SK-N-DZ (cell line): Measurements from ENCODE around the gene MACROH2A2.
"Not testable (repeated sequence)": the region's sequence is repeated elsewhere in the genome, so short reads cannot be mapped to it uniquely, and the experiment has no call there.

Experiments used
- DNase-seq: peaks from one replicate; pipeline ENCODE4 v3.0.0-alpha.2; 2015; ENCODE audit warnings: low spot score

Gene MACROH2A2

DNA sequence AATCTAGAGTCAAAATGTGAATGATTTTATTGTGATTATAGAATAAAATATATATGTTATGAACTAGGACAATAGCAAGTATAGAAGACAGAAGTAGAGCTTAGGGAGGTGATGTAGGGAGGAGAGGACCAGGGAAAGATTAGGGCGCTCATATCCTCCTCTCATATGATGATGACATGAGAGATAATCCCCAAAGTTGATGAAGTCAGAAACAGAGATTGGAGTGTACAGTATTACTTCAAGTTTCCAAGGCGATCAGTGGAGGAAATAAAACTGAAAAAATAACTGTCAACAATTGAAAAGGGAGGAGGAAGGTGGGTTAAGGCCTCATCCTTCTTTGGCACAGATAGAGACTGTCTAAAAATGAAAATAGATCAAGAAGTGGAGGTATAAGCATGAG, 14.9 kb downstream of the MACROH2A2 start:
- no peak for DNase-seq

DNA sequence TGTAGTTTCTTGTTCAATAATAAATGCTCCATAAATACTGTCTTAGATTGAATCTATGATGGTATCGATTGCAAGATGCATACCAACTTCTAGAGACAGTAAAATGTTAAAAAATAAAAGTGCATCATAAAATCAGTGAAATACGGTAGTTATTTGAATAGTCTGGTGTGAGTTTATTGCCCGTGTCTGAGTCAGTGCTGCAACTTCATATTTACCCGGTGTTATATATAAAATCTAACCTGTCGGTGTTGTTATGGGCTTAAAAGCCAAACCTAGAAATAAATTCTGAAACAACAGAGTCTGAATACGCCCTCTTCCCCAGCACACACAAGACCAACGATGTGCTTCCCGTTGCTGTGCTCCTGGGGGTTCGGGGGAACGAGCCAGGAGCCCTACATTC, 16.3 kb downstream of the MACROH2A2 start:
- DNase-seq = no peak

DNA sequence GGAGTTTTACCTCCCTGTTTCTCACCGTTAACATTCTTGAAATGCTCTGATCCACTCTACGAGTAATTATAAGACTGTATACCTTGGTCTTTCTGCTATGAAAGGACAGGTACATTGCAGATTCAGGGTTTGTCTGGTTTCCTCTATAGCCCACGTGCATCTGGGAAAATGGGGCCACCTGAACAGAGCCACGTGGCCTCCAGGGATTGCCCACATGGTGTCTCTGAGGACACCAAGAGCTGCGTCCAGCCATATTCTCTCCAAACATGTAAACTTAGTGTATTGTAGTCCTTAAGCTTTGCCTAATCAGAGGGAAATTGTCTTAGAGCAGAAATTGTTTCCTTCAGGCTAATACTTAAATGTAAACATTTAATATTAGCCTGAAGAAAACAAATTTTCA, 16.7 kb downstream of the MACROH2A2 start:
- DNase-seq = no peak

DNA sequence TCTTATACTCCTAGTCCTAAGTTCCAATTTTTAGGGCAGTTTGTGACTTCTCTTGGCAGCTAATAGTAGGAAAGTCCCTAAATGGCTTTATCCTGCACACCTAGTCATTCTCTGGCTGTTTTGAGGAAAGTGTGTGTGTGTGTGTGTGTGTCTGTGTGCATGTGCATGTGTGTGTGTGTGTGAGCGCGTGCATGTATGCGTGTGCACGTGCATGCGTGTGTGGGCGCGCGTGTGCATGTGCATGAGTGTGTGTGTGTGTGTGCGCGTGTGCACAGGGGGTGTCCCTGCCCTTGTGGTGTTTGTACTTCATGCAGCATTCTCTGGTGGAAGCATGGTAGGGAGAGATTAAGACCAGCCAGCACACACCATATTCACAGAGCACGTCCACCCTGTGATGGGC, 18.2 kb downstream of the MACROH2A2 start:
- no peak for DNase-seq

DNA sequence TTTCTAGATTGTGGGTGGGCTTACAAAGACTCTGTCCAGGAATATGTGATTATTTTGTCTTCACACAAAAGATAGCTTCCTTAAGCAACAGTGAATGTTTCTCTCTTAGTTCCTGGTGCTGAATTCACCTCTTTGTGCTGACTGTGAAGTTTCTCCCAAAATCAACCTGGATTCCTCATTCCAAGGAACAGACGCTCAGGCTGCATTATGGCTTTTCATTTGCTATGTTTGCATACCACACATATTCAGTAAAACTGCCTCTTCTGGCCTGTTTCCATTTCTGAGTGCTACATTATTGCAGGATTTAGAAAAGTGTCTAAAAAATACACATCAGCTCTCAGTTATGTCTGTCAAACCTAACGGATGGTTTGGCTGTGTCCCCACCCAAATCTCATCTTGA, 21.5 kb downstream of the MACROH2A2 start:
- DNase-seq = no peak

DNA sequence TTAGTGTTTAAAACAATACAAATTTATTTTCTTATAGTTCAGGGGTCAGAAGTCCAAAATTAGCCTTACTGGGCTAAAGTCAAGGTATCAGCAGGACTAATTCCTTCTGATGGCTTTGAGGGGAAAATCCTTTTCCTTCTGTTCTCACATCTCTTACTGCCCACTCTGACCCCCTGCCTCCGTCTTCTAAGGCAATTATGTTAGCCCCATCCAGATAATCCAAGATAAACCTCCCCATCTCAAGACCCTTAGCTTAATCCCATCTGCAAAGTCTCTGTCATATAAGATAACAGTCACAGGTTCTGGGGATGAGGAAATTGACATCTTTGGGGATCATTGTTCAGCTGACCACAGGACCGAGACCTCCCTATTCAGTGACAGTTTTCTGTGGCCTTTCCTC, 22.3 kb downstream of the MACROH2A2 start:
- no peak for DNase-seq

DNA sequence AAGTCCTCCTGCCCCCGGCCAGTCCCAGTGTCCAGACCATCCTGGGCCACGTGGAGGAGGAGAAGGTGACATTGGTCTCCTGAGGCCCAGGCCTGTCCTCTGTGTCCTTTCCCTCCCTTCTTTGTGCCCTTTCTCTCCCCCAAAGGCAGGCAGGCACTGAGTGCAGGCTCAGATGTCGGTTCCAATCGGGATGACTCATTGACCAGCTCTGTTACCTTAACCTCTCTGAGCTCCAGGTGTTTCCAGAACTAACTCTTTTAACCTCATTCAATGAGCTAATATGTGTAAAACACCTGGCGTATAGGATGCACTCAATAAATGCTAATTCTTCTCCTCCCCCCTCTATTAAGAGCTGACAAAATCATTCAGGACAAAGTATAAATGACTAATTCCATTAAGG, 25.7 kb downstream of the MACROH2A2 start:
- DNase-seq = no peak

DNA sequence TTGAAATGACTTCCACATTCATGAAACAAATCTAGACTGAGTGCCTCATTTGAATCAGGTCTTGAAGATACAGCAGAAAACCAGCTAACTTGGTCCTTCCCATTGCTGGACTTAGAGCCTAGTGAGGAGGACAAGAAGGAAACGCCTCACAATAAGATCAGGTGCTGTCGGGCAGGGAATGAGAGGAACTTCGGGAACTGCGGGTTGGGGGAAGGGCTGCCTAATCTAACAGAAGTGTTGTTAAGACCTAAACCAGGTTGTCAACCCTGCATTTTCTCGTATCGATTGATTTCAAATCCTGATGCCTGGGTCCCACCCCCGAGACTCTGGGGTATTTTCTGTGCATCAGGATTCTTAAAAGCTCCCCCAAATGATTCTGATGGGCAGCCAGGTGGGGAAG, 26.3 kb downstream of the MACROH2A2 start:
- no peak for DNase-seq

DNA sequence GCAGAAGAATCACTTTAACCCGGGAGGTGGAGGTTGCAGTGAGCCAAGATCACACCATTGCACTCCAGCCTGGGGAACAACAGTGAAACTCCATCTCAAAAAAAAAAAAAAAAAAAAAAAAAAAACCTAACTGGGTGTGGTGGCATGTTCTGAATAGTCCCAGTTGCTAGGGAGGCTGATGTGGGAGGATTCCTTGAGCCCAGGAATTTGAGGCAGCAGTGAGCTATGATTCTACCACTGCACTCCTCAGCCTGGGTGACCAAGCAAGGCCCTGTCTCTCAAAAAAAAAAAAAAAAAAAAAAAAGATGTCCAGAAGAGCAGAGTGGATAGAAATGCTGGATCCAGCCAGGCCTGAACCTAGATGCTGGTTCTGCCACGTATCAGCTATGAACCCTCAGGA, 28.1 kb downstream of the MACROH2A2 start:
- not testable (repeated sequence) for DNase-seq

DNA sequence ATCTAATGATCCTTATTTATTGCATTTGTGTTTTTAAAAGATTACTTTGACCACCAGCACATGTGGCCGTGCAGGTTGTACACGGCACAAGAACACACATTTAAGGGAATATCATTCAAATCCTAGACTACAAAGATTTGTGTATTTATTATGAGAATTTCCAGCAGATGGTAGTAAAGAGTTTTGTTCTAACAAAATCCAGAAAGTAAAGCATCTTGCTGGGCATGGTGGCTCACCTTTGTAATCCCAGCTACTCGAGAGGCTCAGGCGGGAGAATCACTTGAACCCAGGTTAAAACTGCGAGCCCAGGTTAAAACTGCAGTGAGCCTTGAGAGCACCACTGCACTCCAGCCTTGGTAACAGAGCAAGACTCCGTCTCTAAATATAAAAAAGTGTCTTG, 31.5 kb downstream of the MACROH2A2 start:
- no peak for DNase-seq

DNA sequence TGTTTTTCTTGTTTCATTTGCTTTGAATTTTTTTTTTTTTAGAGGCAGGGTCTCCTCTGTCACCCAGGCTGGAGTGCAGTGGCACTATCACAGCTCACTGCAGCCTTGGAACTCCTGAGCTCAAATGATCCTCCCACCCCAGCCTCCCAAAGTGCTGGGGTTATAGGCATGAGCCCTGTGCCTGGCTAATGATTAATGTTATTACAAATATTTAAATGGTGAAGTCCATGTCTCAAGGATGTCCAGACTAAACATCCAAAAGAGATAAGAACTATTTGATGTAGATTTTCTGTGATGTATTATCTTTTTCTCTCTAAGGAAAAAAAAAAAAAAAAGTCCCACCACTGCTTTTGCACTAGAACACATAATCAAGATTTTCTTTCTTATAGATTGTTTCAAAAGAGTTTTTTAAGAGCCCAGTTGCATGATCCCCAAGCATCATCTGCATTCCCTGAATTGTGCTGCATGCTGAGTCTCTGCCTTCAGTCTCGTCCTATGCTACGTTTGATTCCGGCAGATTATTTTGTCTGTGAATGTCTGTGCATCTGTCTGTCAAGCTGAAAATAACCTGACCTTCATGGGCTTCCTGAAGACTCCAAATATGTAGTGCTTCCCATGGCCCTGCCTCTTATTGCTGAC, 33.4 kb downstream of the MACROH2A2 start:
- no peak for DNase-seq

DNA sequence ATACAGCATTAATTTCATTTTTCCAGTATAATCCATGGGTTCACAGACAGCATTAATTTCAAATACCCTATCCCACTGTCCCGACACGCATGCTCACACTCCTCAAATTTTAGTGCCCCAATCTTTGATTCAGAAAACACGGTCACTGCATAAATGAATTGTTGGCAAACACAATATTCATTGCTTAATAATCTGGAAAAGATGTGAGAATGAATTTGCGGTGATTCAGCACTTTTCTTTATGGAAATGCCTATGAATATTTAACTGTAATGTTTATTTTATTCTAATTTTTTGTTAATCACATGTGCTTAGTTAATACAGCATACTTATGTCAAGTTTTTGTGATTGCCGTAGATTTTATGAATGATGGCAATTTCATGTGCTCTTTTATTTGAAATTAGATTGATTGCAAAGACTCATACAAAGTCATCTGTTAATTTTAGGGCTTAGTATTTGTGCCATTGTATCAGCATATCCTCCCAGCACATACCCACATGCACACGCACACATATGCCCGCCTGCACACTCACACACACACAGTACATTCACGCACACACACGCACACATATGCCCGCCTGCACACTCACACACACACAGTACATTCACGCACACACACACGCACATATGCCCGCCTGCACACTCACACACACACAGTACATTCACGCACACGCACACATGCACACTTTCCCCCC, 35.1 kb downstream of the MACROH2A2 start:
- no peak for DNase-seq

DNA sequence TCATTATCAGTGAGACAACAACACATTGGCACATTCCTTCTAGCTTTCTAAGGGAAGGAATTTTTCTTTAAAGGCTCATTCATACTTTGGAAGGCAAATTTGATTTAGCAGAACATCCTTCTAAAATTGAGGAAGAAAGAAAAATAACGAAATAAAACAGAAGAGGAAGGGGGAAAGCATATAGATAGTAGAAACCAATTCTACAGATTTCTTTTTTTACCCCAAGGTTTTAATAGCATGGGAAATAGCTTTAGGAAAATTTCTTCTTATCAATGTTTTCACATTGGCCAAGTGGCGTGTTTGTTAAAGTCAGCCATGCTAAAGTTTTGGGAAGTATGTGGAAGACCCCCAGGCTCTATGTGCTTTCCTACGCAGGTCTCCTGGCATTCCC, 35.7 kb downstream of the MACROH2A2 start:
- DNase-seq = no peak

DNA sequence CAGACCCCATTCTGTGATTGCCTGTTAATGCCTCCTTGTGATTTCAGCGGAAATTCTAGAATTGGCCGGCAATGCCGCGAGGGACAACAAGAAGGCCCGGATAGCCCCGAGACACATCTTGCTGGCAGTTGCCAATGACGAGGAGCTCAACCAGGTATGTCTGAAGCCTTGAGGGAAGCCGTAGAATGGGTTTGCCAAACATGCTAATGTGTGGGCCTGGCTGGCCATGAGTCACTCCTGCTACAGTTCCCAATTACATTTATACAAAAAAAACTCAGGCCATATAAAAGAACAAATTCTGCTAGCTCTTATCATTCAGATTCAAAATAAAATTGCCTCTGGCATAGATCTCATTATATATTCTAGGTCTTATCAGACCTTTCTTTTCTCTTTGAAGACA, 37.4 kb downstream of the MACROH2A2 start:
- no peak for DNase-seq

DNA sequence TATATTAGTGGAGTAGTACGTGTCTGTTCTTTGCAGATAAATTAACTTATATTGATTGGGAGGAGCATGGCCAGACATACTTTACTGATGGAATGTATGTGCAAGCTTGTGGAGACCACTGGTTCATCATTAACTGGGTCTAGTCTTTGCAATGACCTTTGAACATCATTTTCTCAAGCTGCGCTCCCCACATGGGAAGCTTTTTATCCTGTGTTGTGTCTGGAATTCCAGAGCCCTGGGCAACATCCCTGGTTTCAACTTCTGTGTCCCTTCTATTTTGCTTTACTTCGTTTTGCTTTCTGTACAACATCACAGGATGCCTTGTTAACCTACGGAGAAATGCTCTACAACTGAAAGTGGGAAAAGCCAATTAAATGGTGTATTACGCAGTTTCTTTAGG, 38.3 kb downstream of the MACROH2A2 start:
- no peak for DNase-seq

DNA sequence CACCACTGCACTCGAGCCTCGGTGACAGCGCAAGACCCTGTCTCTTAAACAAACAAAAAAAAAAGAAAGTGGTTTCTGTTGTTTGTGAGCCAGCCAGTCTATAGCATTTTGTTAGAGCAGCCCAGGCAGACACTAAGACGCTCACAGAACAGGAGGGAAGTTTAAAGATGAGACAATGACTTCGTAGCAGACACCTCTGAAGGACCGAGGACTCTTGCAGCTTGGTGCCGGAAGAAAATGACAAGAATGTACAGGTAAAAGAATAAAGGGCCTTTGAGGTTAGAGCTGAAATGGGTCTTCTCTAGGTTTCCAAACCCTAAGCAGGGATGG, 39.7 kb downstream of the MACROH2A2 start:
- DNase-seq = no peak

DNA sequence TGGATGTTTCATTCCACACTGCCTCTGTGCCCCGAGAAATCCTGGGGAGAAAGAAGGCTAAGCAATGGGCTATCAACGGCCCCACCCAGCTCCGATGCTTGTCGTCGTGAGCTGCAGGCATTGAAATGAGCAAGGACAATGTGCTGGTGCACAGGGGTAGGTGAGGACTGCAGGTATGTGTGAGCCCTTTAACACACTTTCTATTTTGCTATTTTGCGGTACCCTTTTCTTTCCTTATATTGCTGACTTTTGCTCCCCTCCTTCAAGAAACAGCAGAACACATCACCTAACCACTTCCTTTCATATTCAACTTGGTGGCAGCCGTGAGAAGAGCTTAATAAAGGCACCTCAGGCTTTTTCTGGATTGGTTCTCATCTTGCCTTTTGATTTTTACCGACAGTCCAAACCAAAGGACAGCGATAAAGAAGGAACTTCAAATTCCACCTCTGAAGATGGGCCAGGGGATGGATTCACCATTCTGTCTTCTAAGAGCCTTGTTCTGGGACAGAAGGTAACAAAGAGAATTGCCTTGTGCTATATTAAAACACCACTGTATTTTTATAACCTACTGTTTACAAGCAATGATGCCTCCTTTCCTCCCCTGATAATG, 40.8 kb downstream of the MACROH2A2 start:
- DNase-seq = no peak

DNA sequence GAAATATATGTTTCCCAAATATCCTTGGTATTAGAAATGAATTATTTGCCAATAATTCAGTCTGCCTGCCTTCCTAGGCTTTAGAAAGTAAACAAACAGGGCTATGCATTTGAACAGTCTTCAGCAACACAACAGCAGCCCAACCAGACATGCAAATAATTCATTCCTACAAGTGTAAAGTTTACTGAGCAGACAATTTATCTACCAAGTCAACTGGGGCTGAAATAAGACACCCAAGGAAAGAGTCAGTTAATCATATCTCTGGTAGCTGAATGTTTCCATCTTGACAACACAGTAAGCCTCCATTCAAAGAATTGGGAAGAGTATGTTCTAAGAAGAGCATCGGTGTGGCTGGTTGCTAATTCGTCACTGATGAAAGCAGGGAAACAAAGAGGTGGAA, 41.6 kb downstream of the MACROH2A2 start:
- DNase-seq = no peak

DNA sequence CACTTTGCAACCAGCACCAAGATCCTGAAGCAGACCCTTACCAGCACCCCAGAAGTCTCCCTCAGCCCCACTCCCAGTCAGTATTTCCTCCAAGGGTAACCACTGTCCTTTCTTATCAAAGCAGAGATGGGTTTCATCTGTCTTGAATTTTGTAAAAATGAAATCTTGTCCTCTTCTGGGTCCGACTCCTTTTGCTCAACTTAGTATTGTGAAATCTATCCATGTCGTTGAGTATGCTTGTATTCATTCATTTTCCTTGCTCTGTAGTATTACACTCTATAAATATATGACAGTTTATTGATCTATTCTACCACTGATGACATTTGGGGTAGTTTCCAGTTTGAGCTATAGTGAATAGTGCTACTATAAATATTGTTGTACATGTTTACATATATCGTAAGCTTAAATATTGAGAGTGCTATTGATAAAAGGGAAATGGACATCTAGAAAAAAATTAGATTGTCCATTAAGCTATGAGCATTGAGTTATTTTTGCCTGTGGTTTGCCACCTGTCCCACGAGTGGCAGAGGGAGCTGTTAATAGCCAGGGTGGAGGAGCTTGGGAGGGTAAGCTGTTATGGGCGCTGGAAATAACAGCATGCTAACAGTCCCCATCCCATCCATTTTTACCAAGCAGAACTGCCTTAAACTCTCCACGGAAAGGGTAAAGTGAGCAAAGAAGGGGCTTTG, 43.5 kb downstream of the MACROH2A2 start:
- no peak for DNase-seq

DNA sequence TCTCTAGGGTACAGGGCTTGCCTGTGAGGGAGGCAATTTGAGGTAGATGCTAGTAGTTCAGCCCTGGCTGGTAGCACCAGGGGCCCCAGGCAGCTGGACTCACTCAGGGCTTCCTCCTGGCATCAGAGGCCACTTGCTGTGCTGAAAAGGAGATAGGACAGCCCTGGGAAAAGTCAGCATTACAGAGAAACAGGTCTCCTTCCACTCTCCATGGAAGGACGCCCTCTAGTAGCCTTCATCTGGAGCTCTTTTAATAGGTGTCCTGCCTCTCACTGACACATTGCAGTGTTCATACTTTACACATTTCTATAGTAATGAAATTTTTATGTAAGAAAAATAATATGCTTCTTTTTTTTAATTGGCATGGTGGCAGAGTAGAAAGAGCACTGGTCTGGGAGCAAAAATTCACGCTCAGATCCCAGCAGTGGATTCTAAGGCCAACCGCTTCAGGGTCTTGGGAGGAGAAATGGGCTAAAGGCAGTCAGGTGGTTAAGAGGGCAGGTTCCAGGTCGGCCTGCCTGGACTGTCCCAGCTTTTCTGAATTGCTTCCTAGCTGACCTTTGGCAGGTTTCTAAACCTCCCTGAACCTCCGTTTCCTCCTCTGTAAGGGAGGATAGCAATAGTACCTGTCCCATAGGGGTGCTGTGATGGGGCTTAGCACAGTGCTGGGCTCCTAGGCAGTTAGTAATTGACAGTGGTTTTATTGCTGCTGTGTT, 44.2 kb downstream of the MACROH2A2 start:
- no peak for DNase-seq

DNA sequence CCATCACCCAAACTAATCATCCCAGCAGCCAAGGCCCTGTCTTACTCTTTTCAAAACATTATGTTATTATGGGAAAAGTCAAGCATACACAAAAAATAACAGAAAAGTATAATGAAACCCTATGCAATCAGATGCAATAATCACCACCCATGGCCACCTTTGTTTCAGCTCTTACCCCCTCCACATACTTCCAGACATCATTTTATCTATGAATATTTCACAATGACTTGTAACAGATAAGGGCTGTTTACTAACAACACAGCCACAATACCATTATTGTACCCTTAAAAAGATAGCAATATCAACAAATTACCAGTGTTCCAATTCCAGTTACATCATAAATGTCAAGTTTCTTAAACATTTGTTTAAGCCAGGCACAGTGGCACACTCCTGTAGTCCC, 44.8 kb downstream of the MACROH2A2 start:
- DNase-seq = no peak

DNA sequence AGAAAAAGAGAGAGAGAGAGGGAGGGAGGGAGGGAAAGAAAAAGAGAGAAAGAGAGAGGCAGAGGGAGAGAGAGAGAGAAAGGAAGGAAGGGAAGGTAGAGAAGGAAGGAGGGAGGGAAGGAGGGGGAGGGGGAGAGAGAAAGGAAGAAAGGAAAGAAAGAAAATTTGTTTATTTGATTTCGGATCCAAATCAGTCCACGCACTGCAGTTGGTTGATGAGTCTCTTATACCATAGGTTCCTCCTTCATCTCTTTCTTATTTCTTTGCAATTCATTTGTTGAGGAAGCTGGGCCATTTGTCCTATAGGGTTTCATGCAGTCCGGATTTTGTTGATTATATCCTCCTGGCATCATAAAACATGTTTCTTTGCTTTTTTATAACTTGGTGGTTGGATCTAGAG, 45.6 kb downstream of the MACROH2A2 start:
- no peak for DNase-seq
